HG03432 (cell line): ENCODE data around the gene CAMTA1.

ENCODE experiments used
- ATAC-seq: cut with Tn5 transposase; IDR thresholded peaks from one replicate; pipeline ENCODE4 v1.9.1; 2021; ENCODE audit warnings: mild to moderate bottlenecking, moderate library complexity; ENCODE audit not compliant: unreplicated experiment

Gene CAMTA1

DNA sequence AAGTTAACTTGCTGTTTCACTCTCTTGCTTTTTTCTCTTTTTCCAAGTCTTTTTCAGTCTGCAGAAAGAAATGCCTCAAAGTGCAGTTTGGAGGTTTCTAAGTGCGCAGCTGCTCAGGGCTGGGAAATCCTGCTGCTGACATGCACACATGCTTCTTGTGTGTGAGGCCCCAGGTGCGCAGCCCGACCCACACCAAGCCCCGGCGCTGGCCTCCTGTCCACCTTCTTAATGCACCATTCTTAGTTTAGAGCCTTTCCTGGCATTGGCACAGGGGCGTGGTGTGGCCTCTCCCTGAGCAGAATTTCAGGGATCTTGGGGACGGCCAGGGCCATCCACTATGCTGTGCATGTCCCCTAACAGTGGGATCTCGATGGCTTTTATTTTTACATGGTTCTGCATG, 315.2 kb downstream of the CAMTA1 start:
- no peak for ATAC-seq

DNA sequence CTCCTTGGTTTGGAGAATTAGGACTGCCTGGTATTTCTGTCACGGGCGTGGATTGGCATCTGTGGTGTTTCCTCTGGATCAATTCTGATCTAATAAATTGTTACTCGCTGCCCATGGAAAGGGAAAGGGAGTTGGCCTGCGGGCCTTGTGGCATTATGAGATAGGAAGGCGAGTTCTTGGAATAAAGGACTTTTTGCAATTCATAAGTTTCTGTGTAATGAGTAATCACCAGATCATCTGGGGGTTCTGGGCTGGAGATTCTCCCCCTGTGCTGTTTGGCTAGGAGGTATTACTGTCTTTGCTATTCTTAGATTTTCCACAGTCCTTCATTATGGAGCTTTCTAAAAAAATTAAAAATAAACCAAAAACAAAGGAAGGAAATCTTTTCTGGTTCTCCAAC, 315.9 kb downstream of the CAMTA1 start:
- no peak for ATAC-seq

DNA sequence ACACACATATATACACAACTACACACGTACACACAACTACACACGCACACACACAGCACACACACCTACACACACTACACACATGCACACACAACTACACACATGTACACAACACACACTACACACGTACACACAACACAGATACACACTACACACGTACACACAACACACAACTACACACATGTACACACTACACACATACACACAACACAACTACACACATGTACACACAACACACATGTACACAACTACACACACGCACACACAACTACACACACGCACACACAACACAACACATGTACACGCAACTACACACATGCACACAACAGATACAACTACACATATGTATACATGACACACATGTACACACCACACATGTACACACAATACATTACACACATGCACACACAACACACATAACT, 318.1 kb downstream of the CAMTA1 start:
- ATAC-seq = no peak

DNA sequence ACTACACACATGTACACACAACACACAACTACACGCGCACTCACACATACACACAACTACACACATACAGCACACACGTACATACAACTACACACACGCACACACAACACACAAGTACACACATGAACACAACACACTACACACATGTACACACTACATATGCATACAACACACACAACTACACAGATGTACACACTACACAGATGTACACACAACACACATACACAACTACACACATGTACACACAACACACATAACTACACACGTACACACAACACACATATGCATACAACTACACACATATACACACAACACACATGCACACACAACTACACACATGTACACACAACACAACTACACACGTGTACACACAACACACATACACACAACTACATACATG, 318.6 kb downstream of the CAMTA1 start:
- no peak for ATAC-seq

DNA sequence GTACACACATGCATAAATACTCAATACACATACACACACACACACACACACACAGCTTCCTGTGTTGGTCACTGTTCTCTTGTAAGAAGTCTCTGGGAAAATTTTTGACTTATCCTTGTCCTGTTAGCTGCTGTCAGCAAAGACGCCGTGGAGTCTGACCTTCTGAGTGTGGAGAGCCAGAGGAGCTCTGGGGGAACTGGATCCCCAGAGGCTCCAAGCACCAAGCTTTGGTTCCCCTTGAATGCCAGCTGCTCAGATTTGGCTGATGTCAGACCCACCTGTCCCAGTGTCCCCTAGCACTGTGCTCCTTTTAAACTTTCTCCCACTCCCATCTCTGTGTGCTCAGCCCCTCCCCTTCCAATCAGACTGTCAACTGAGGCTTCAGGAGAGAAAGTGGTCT, 319.1 kb downstream of the CAMTA1 start:
- ATAC-seq = no peak

DNA sequence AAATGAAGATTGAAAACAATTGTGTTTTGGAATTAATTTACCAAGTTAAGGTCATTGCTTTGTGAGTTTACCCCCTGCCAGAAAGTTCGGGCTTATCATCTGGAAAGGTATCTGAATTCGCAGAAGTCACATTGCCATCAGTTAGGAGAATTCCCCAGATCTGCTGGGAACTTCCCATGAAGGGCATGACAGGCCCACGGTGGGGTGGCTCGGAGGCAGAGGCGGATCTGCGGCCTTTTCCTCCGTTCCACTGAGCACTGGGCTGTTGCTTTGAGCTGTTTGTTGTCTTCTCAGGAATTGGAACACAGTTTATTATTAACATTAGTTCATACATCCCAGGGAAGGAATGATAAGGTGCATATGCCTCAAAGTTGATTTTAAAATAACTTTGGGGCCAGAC, 320.0 kb downstream of the CAMTA1 start:
- no peak for ATAC-seq

DNA sequence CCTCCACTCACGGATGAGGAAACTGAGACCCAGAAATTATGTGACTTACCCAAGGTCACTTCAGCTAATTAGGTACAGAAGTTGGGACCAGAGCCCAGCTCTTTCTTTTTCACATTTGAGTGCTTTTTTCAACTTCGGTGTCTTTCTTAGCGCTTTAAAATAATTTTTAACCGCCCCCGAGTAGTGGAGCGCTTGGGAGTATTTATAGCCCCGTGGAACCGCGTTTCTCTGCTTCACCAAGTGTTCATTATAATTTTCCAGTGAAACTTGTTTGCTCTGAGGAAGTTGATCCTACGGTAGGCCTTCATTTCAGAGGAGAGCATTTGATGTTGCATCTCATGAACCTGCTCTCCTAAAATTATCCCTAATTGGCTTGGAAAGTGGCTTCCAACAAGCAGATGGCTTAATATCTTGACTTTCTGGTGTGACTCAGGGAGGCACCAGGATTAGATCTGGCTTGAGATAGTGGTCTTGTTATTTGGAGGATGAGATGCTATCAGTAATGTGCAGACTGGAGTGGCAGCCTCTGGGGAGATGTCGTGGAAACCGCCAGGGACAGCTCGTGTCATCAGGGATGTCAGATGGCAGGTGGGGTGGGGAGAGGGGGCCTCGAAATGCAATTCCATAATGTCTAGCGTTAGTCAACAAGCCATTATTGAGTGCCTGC, 321.3 kb downstream of the CAMTA1 start:
- ATAC-seq = no peak

DNA sequence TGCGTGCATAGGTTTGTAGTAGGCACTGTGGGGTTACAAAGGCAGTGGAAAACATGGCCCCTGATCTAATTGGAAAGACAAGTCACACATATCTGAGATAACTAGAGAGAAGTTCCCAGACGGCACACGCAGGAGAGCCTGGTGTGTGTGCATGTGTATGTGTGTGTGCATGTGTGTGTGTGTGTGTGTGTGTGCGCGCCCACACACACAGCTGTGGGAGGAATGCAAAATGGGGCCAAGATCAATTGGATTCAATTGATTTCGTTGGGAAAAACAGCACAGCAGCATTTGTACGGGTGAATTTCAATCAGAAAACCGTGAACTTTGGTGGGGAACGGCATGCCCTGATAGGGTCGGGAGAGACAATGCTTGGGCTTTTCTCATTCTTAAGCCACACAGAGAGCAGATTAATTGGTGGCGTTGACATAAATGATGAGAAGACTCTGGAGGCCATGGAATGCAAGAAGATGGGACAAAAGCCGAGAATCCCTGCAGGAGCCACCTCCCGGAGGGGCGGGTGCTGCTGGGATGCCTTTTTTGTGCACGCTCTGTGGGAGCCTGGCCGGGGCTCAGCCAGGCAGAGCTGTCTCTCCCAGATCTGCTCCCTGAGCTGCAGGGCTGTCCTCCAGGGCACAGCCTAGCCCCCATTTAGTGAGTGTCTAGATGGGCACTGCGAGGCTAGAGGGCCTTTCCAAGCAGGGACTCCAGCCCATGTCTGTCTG, 322.0 kb downstream of the CAMTA1 start:
- ATAC-seq = no peak

DNA sequence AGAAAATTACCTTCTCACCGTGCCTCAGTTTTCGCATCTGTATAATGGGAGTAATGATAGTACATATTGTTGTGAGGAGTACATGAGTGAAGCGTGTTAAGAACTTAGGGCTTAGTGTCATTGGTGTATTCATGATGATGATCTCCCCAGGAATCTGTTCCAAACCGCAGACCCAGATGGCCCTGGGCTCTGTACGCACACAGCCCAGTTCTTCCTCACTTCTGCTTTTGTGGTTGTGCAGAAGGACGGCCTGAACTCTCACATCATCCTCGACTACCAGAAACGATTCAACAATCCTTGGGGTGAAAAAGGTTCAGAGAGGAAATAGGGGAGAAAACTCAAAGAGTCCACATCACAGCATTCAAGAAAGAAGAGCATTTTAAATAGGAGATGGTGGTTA, 323.0 kb downstream of the CAMTA1 start:
- ATAC-seq = no peak

DNA sequence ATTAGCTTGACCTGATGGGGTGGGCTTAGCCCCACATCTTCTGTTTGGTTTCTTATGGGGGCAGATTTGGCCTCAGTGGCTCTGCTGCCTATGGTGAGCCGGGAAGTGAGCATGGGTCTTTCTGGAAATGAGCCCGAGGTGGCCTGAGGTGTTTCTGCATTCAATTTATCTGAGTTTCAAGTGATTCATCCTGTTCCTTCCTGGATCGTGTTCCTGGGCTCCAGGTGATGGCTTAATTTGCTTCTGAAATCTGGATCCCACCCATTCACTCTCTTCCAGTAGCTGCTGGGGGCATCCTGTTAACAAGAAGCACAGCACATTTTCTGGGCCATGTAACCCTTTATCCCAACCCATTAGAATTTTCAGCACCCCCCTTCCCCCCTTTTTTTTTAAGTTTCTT, 324.6 kb downstream of the CAMTA1 start:
- no peak for ATAC-seq

DNA sequence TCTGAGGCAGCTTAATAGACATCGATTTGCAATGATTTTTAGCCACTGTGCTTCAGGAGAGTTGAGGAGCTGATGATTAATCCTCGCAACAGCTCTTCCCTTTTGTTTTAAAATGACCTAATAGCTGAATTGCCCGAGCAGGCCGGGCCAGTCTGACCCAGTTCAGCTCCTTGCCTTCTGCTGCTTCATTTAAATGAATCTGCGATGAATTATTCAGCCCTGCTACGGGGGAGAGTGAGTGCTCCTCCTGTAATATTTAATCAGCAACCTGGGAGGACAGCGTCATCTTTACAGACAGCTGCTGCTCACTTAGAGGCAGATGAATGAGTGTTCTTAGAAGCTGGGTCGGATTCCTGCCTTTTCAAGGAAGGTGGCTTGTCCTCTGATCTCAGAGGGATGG, 325.1 kb downstream of the CAMTA1 start:
- no peak for ATAC-seq

DNA sequence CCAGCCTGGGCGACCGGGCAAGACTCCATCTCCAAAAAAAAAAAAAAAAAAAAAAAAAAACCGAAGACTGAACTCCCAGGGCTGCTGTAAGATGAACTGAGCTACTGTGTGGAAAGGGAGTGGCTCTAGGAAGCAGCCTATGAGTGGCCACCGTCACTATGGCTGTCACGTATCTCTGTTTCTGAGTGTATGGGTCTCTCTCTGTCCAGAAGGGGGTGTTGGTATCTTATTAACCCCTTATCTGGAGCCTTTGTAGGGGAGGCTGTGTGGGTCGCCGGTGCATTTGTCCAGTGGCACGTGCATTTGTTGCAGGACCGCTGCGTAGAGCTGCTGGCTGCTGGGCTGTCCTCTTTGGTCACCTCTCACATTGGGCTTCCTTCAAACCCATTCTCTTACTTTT, 326.6 kb downstream of the CAMTA1 start:
- ATAC-seq = no peak

DNA sequence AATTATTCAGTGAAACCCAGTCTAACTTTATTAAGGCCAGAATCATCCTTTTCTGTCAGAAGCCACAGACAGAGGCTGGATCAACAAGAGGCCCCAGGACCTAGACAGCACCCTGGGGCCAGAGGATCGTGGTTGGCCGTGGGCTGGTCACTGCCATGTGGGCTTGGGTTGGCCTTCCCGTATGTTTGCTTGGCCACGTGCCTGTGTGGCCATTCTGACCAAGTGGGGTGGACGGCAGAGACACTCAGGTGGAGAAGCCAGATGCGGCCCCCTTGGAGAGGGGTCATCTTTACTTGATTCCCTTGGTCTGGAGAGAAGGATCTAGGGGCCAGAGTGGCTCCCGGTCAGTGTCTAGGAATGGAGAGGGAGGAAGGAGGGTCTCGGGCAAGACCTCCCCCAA, 327.9 kb downstream of the CAMTA1 start:
- ATAC-seq = no peak

DNA sequence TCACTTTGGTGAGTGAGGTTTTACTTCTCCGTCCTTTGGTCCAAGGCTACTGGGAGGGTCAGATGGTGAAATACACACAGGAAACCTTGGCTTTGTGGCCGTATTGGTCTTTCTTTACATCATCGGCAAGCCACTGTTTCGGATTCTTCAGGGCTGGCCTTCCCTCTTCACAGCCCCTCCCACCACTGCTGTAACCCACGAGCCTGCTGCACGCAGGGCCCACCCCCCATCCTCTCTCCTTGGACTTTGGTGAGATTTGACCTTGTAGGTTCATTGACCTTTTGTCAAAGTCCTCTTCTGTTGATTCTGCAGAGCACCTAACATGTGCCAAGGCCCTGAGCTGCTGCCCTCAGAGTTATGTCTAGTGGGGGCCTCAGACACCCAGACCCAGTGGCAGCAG, 328.6 kb downstream of the CAMTA1 start:
- ATAC-seq = no peak

DNA sequence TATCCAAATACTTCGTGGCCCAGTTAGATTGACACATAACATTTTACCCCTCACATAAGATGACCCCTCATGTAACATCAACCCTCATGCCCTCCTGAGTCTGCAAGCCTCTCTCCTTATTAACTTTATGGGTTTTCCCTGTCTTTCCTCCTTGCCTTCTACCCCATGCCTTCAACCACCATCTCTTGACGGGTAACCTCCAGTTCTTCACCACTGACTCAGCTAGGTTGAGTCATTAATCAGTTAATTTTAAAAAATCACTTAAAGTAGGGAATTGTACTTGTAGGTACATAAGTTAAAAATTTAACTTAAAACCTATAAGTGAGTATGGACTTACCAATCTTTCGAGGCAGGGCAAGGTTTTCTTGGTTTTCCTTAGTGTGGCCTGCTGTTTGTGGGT, 330.7 kb downstream of the CAMTA1 start:
- no peak for ATAC-seq

DNA sequence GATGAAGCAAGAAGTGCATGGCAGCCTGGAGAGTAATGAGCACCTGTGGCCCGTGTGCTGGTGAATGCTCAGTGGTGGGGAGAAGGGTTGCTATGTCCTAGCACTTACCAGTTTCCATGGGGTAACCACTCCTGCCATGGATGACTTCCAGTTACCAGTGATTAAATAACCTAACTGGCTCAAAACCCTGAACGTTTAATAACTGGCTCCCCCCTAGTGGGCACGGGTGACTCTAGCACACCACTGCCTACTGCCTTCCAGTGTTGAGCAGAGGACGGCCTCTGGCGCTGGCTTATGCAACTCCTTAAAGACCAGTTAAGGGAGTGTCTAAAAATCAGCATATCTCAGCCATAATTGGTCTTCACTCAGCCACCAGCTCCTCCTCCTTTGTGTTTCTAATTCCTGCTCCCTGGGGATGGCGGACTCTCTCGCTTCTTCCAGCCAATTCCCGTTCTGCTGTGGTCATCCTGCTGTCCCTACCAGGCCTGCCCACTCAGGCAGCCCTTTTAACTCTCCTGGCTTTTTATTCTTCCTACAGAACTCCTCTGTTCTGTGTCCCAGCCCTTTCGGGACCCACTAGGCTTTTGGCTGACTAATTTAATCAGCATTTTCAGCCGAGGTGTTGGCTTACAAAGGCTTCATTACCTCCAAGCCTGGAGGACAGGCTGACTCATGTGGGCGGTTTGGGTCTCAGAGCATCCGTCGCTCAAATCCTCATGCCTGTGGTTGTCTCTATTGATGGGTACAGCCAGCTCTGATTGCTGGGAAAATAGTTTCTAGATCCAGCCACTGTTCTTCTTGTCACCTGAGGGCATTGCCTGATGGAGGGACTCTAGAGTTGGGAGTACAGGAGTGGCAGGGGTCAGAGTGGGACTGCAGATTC, 332.4 kb downstream of the CAMTA1 start:
- ATAC-seq = no peak

DNA sequence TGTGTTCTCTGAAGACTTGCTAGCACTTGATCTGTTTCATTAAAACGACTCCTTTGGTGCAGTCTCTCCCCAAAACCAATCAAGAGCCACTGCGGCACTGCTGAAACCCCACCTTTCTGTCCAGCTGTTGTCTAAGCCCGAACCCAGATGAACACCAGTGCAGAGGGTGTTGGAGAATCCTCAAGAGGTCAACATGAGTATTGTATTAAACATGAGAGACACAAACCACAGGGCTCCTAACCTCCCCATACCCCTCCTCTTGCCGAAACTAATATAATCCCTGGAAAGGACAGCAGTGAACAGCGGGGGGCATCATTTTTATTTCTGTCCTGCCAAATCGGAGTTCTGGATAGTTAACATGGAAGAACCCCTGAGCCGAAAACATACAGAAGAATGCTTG, 333.9 kb downstream of the CAMTA1 start:
- no peak for ATAC-seq

DNA sequence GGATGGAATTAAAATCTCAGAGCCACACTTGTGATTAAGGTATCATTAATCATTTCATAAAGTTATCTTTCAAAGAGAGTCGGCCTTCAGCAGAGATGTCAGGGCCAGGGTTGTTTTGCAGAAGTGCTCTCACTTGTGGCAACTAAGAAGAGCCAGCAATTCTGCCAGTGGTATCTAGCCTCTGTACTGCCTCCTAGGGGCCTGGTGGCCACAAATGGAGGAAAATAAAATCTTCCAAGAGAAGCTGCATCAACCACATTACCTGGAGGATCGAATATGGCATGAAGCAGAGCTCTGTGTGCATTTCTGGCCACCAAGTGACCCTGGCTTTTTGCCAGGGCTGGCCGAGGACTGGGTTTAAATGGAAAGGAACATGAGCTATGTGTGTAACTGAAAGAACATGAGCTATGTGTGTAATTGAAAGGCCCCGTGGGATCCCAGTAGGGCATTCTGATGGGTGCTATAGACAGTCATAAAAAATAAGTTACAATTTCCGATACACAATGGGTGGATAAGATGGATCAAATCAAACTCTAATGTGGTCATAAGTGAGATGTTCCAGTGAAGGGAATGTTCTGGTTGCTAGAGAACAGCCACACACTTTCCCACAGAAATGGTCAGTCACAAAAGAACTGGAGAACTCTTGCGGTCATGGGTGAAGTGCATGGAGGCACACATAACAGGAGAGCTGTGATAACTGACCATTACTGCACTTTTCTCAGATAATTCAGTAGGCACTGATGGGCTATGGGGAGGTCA, 335.8 kb downstream of the CAMTA1 start:
- no peak for ATAC-seq

DNA sequence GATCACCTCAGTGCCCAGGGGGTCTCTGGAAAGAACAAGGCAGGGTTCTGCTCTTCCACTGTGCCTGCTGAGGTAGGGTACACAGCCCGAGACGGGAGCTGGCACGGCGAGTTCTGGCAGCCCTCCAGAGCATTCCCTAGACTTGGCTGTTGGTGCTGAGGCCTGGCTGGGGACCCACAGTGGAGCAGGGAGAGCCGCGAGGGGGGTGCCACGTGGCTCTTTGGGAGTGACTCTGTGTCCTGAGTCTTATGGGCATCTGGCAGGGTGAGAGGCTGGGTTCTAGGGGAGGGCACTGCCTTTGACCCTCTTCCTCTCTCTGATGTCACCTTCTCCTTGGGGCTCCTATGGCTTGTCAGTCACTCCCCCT, 336.4 kb downstream of the CAMTA1 start:
- no peak for ATAC-seq

DNA sequence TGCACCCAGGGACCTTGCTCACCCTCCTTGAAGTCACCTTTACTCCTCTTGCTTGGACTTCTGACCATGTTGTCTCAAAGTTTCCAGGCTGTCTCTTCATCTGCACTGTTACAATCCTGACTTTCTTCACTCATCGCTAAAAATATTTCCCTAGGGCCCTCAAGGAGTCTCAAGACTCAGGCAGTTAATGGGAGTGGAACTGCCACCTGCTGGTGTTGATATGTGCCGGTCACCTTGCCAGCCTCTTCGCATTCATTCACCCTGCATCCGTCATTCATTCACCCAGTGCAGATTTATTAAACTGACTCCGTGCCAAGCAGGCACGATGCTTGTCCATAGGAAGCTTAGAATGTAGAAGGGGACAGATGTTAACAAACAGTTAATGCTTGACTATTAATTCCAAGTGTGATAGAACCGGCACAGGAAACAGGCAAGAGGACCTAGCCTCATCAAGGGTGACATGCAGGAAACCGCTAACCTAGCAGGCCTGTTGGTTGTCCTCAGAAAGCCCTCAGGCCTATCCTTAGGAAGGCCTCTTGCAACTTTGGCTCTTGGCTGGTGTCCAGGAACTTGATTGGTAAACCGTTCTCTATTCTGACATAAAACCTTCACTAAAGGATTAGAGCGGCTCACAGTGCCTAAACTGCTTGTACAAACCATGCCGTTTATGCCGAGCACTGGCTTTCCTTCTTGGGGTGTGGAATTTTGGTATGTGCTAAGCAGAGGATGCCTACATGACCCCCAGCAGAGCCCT, 342.2 kb downstream of the CAMTA1 start:
- no peak for ATAC-seq
